Hypothalamus (tissue), 51 donors: ENCODE results near the gene EXOC2.

Experiments used
- DNase-seq, 51 donors: peaks; one replicate each; lab custom pipeline; 2025; lab: John Stamatoyannopoulos, UW

The EXOC2 gene

GRCh38 chr6:548091-548490 is 144.8 kb downstream of the EXOC2 start:
- DNase-seq, result no peak

GRCh38 chr6:540490-540889 is 152.4 kb downstream of the EXOC2 start:
- no peak for DNase-seq

DNA sequence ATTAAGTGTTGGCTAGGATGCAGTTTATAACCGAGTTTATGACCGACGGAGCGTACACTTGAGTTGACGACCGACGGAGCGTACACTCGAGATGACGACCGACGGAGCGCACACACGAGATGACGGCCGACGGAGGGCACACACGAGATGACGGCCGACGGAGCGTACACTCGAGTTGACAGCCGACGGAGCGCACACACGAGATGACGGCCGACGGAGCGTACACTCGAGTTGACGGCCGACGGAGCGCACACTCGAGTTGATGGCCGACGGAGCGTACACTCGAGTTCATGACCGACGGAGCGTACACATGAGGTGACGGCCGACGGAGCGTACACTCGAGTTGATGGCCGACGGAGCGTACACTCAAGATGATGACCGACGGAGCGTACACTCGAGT is 155.8 kb downstream of the EXOC2 start:
- no peak for DNase-seq

DNA sequence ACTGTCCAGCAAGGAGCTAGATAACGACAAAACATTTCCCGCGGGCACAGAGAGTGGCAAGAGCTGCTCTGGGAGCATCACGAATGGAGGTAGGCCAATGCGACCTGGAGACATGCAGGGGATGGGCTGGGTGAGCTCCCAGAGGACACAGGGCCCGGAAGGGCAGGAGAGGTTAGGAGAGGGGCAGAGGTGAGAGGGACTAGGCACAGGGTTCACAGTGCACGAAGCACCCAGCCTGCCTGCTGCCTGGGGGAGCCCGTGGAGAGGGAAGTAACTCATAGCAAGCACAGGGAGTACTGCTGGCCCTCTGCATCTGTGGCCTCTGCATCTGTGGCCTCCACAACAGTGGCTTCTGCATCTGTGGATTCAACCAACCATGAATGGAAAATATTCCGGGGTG is 162.5 kb downstream of the EXOC2 start:
- DNase-seq, result no peak

DNA sequence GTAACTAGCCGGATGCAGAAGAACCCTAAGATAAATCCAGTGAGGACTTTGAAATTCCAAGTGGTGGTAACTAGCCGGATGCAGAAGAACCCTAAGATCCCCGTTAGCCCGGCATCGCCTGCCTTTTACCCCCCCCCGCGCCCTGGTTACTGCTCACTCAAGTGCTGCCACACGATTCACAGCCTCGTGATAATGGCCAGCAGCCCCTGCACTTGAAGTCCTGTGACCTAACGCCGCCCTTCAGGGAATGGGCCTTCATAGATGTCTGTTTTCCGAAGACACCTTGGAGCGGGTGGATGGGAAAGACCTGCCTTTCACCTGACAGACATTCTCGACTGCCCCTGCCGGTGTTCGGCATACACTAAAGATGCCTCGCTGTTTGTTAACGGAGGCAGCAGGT is 163.9 kb downstream of the EXOC2 start:
- DNase-seq, result no peak

- no peak for DNase-seq
These were observed 164.8 kb downstream of the EXOC2 start for GRCh38 chr6:527989-528673.

- DNase-seq, result peak in 10 of 51 donors; percentile 9 to 39 (median 14)
These were observed 168.1 kb downstream of the EXOC2 start for GRCh38 chr6:524803-525202.

- DNase-seq, result no peak
These were observed 172.1 kb downstream of the EXOC2 start for GRCh38 chr6:520820-521219.

GRCh38 chr6:518218-518617 is 174.7 kb downstream of the EXOC2 start:
- DNase-seq, result no peak

DNA sequence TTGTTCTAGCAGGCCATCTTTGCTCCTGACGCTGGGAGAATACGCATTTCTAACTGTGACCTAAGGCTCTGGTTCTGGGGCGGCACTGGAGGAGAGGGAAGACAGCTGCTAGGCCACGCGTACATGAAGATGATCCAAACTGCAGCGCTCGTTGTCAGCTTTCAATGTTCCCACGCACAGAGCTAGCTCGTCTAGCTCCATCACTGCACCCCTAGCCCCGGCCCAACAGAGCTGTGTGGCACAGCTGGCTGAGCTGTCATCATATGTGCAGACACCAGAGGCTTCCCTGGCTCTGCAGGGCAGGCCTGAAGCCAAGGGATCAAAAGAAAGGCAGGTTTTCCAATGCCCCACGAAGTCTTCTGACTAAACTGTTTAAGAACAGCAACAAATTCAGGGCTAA is 176.7 kb downstream of the EXOC2 start:
- no peak for DNase-seq

DNA sequence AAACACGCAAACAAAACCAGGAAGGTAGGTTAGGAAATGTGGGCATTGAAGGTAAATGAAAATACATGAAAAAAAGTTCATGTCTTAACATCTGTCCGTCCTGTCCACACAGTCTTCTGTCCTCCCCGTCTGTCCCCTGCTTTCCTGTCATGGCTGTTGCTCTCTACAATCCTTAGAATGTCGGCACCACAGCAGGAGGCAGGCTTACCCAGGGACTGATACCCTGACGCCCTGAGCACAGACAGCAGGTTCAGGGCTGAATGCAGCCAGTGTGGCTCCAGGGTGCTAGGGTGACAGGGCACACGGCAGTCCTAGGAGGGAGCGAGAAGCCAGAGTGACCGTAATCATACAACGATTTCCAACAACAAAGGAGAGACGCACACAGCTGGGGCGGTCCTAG is 177.7 kb downstream of the EXOC2 start:
- DNase-seq, result no peak

DNA sequence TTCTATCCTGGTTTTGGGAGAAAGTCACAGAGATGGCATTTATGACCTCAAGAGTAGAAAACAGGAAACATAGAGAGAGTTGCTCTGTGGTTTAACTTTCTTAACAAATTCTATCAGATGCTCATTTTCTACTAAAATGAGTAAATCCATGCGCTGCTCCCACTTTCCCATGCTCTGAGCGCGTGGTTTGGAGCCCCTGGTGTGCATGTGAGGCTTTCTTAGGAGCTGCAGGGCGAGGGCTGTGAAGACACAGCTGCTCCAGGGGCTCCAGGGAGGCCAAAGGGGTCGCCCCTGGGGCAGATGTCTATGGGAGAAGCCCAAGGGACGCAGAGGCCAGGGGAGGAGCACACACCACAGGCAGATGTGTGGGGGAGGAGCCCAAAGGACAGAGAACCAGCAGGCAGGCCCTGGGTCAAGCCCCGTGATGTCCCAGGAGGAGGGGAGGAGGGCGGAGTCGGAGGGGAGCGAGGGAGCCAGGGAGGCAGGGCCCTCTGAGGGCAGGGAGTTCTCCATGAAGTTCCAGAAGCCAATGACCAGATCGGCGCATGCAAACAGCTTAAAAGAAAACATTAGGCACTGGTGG is 178.5 kb downstream of the EXOC2 start:
- DNase-seq, result no peak

DNA sequence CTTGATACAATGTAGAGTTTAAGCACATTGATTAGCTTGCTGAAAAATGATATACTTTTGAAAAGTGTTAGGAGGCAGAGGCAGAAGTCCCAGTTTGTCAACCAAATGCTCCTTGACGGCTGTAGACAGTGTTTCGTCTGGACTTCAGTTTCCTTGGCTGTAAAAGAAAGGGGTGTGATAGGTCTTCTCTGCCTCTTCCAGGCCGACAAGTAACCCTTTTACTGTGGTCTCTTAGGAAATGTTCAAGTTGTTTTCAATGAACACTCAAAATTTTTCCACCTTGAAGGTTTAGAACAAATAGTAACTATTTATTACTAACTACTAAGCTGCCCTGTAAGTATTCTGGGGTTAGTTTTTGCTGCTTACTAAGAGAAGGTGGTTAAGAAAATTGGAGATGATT is 179.0 kb downstream of the EXOC2 start:
- DNase-seq, result no peak

DNA sequence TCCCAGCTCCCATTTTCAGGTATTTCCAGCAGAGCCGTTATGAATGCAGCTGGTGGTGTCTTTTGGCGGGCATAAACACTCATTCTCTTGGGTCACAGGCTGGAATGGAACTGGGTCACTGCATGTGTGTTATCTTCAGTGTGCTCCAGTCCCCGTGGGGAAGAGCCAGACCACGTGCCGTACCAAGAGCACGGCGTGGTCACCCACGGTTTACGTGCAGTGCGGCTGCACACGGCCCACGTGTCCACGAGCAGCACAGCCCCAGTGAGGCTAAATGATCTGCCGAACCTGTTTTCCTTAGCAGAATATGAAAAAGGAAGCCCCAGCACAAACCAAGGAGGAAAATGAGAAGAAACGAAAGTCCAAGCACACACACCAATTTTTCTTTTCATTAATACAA is 179.9 kb downstream of the EXOC2 start:
- DNase-seq, result no peak

- no peak for DNase-seq
These were observed 181.3 kb downstream of the EXOC2 start for GRCh38 chr6:511488-512137.

DNA sequence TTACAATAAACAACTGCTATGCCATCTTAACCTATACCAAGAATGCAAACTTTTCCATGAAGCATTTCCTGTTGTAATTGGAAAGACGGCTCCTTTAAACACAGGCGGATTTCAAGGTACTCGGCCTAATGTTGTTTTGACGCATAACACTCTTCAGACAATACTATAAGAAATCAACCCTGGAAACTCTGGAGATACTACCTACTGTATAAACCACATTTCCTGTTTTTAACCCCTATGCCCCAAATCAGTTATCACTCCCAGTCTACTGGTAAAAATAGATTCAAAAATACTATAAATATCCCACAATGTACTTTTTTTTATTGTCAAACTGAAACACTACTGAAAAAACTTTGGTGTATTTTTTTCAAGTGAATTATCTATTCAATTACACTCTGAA is 183.3 kb downstream of the EXOC2 start:
- no peak for DNase-seq

DNA sequence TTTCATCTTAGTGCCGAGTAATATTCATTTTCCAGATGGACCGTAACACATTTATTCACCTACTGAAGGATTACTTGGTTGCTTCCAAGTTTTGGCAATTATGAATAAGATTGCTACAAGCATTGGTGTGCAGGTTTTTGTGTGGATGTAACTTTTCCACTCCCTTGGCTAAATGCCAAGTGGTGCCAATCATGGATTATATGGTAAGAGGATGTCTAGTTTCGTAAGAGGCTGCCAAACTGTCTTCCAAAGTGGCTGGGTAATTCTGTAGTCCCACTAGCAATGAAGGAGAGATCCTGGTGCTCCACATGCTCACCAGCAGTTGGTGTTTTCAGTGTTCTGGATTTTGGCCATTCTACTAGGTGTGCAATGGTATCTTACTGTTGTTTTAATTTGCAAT is 184.3 kb downstream of the EXOC2 start:
- DNase-seq, result no peak

GRCh38 chr6:508006-508405 is 184.9 kb downstream of the EXOC2 start:
- no peak for DNase-seq

DNA sequence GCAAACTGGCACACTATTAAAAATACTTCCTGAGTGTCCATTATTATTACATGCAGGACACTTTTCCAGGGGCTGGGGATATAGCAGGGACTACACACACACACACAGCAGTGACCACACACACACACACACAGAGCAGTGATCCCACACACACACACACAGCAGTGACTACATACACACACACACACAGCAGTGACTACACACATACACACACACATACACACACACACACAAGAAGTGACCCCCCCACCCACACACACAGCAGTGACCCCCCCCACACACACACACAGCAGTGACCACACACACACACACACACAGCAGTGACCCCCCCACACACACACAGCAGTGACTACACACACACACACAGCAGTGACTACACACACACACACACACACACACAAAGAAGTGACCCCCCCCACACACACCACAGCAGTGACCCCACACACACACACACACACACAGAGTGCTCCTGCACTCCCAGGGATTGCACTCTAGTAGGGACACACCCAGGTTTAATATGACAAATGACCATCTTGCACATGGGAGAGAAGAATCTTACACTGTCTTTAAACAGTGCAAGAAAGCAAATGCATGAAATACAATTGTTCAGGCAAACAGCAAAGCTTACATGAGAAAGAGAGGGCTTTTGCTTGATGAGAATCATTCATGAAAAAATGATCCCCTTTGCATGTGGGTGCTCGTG is 185.9 kb downstream of the EXOC2 start:
- DNase-seq, result no peak

GRCh38 chr6:506508-506907 is 186.4 kb downstream of the EXOC2 start:
- DNase-seq, result no peak

DNA sequence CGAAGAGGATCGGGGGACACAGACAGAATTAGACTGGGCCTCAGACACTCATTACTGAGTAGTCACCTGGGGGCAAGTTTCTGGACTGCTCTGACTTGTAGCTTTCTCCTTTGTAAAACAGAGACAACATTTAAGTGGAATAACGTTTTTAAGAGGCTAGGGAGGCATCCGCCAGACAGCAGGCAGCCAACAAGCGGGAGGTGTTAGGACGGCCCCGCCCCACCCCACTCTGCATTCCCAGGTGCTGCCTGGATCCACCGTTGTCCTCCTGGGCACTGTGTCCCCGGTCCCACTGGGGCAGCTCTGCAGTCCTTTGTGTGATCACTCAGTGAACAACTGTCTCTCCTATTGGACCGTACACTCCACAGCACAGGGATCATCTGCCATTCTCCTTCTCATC is 187.6 kb downstream of the EXOC2 start:
- no peak for DNase-seq
